Stimulated activated CD4-positive, alpha-beta T cell treated with anti-CD3 and anti-CD28 coated beads, Interleukin-12 subunit alpha, Interleukin-12 subunit beta, amount 100 ng/mL, for 4 hours (primary cell): ENCODE data around the gene BRICD5.

ENCODE experiments used
- DNase-seq: peaks from one replicate; pipeline ENCODE4 v3.0.0-alpha.2; 2020

The BRICD5 gene

DNA sequence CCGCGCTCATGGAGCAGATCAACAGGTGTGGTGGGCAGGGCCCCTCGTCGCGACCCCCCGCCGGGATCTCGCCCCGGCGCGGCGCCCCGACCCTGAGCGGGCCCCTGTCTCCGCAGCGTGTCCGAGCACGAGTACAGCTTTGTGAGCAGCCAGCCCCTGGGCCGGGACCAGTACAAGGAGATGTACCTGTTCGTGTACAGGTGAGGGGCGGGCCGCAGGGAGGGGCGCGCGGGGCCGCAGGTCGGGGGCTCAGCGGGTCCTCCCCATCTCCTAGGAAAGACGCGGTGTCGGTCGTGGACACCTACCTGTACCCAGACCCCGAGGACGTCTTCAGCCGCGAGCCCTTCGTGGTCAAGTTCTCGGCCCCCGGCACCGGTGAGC lies 26.4 kb upstream of the BRICD5 start:
- DNase-seq, result no peak

DNA sequence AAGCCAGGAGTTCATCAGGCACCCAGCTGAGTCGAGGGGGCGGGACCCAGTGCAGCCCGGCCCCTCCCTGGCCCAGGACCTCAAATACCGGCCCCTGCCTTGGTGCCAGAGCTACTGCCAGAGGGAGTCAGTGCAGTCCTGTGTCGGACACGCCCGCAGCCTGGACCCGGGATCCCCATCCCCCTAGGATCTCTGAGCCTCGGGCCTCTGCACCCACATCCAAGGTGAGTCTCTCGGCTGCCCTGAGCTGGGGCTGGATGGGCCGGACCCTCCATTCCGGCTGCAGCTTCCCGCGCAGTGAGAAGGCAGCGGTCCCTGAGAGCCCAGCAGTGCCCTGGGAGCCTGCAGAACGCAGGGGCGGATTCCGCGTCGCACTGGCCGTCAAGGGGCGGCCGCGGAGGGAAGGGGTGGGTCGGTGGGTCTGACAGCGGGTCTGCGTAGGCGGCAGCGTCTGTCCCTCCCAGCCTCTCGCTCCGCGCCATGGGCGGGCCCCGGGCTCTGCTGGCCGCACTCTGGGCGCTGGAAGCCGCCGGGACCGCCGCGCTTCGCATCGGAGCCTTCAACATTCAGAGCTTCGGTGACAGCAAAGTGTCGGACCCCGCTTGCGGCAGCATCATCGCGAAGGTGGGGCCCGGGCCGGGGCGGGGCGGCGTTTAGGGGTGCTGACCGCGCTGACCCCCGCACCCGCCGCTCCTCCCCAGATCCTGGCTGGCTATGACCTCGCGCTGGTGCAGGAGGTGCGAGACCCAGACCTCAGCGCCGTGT lies 25.9 kb upstream of the BRICD5 start, which contains the start of gene DNASE1L2:
DNASE1L2 (plus strand) TSS at position 108 of the 765 bp plus-strand sequence; CDS start at position 481, 373 bp downstream.
- DNase-seq, result no peak

- DNase-seq, result no peak
Measured at GRCh38 chr16:2235695-2236336, 25.2 kb upstream of the BRICD5 start.

- DNase-seq, result no peak
Measured at GRCh38 chr16:2235234-2235651, 24.6 kb upstream of the BRICD5 start.

GRCh38 chr16:2234813-2235170 lies 24.1 kb upstream of the BRICD5 start:
- DNase-seq, result no peak

GRCh38 chr16:2233872-2234812 lies 23.5 kb upstream of the BRICD5 start:
- no peak for DNase-seq

- DNase-seq, result no peak
Measured at GRCh38 chr16:2233046-2233775, 22.5 kb upstream of the BRICD5 start.

- DNase-seq, result no peak
Measured at GRCh38 chr16:2232094-2232990, 21.7 kb upstream of the BRICD5 start.

- no peak for DNase-seq
Measured at GRCh38 chr16:2231016-2231931, 20.6 kb upstream of the BRICD5 start.

DNA sequence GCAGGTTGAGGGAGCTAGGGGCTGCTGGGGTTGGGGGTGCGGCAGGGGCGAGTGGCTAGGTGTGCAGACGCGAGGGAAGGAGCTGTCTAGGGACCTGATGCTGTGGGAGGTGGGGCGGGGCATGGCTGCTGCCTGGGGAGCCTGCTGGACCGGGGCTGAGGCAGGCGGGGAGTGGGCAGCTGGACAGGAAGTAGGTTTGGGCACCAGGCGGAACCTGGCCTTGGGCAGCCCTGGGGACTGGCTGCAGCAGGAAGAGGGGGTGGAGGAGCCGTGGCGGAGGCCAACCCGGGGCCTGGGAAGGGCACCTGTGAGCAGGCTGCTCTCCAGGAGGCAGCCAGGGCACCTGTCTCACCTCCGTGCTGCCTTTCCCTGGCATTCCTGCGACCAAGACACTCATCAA lies 19.7 kb upstream of the BRICD5 start:
- DNase-seq, result no peak

DNA sequence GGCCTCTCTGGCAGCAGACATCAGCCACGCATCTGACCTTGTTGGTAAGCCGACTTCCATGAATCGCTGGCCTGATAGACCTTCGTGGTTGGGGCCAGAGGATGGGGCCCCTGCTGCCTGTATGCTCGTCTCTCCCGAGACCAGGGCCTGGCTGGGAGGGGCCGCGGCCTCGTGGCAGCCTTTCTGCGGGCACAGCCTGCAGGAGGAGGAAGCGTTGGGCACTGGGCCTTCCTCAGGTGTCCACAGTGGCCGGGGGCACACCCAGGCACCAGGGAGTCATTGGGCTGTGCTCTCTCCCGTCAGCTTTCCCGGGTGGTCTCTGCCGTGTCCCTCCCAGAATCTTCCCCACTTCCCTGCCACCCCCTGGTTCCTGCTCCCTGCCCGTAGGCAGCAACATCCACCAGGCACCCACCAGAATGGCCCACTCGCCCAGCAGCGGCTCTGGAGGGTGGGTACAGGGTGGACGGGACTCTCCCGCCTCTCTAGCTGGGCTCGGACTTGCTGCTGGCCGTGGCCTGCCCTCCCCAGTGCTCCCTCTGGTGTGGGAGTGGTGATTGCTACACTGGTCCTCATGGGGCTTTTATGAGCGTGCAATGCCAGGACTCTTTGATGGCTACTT lies 19.1 kb upstream of the BRICD5 start:
- no peak for DNase-seq

DNA sequence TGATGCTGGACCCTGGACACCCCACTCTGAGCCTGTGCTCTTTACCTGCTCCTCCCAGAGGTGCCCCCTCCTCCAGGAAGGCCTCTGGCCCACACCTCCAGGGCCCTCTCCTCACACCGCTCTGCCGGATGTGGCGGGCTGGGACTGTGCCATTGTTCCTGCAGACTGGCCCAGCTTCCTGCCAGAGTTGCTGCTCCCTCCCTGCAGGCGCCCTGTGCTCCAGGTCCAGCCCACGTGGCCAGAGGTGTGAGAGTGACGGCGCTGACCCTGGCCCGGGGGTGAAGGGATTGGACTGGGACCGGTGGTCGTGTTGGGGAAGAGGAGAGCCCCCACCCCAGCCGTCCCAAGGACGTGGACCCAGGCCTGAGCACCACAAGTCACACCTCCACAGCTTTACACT lies 18.4 kb upstream of the BRICD5 start:
- DNase-seq, result no peak

GRCh38 chr16:2228161-2228824 lies 17.6 kb upstream of the BRICD5 start:
- DNase-seq, result no peak

GRCh38 chr16:2226918-2227317 lies 16.3 kb upstream of the BRICD5 start:
- no peak for DNase-seq

DNA sequence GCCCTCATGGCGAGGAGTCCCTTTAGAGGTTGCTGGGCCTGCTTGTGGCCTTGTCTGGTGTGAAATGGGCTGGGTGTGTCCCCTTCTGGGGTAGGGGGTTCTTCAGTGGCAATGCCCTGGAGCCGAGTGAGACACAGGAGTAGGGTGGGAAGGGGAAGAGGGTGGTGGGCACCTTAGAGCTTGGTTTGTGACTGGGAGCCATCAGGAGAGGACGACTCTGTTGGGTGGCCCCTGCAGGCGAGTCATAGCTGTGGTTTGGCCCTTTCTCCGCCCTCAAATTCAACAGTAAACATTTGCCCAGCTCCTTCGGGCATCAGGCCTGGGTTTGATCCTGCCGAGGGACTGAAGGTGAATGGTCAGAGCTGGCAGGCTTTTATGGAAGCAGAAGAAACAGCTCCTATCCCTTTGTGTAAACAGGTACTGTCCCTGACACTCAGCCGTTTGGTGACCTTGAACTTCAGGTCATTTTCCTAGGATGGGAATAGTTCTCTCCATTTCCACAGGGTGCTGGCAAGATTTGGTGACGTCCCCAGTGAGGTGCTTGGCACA lies 15.7 kb upstream of the BRICD5 start:
- no peak for DNase-seq

- no peak for DNase-seq
Measured at GRCh38 chr16:2223942-2224486, 13.4 kb upstream of the BRICD5 start.

DNA sequence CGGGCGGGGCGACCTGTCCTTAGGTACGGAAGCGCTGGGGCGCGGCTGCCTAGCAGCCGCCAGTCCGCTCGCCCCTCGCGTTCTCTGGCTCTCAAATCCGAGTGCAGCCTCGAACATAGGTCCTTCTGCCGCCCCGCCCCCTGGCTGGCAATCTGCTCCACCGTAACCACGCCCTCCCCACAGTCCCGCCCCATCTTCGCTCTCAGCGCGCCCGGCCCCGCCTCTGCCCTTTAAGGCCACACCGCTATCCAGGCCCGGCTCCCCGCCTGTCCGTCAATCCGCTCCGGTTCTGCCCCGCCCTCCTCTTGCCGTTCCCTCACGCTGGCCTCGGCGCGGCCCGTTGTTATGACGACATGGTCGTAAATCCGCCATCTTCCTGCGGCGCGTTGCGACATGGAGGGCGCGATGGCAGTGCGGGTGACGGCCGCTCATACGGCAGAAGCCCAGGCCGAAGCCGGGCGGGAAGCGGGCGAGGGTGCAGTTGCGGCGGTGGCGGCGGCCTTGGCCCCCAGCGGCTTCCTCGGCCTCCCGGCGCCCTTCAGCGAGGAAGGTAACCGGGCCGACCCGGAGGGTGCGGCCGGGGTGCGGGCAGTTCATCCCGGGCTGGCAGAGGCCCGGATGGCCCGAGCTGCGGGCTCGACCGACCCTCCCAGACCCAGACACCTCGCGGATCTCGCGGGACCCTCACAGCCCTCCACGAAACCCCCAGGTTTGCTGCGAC lies 12.7 kb upstream of the BRICD5 start, which contains the start of gene E4F1:
E4F1 (plus strand) TSS at position 371 of the 721 bp plus-strand sequence; CDS start at position 394, 23 bp downstream.
- DNase-seq, result peak; percentile 99

DNA sequence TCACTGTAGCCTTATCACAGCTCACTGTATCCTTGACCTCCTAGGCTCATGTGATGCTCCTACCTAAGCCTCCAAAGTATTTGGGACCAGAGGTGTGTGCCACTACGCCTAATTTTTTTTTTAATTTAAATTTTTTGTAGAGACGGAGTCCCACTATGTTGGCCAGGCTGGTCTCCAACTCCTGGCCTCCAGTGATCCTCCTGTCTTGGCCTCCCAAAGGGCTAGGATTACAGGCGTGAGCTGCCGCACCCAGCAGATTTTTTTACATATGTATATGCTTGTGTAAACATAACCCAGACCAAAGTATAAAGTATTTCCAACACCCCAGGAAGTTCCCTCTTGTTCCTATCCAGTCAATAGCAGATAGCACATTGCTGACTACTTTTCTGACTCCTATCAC lies 5.7 kb upstream of the BRICD5 start:
- no peak for DNase-seq
